GM23338 (cell line): Measurements from ENCODE around the gene FAM227A. TPM values are rescaled to one million over a fixed set of nuclear protein-coding genes. Genes with fewer than 3 reads are reported as not detected.

Source experiments
- ATAC-seq: fragments of 200-7000 bp; cut with Tn5 transposase; 3 replicates; pipeline ENCODE4 v1.9.1; 2020
- DNase-seq: peaks from one replicate; pipeline ENCODE4 v3.0.0-alpha.2; 2015; ENCODE audit warnings: low spot score
- H2AFZ ChIP-seq: fragments of 200-600 bp; sonication (generic); 2 replicates; pipeline ENCODE4 v1.8.0; 2016; ENCODE audit warnings: antibody characterized with exemption, mild to moderate bottlenecking, moderate library complexity
- H3F3A ChIP-seq: fragments of 200-600 bp; sonication (generic); replicated peaks from 2 replicates; pipeline ENCODE4 v1.8.0; 2017; ENCODE audit warnings: antibody characterized with exemption, mixed run types, low read depth
- H3K27ac ChIP-seq: fragments of 200-600 bp; sonication (generic); 2 replicates; pipeline ENCODE4 v1.6.1; 2016; ENCODE audit warnings: low read depth
- H3K27me3 ChIP-seq: fragments of 200-600 bp; sonication (generic); 2 replicates; pipeline ENCODE4 v1.8.0; 2016; ENCODE audit warnings: mild to moderate bottlenecking, mixed run types, moderate library complexity; ENCODE audit not compliant: insufficient read depth
- H3K36me3 ChIP-seq: fragments of 200-600 bp; sonication (generic); 2 replicates; pipeline ENCODE4 v1.8.0; 2016; ENCODE audit warnings: mild to moderate bottlenecking; ENCODE audit not compliant: insufficient read depth
- H3K4me1 ChIP-seq: fragments of 200-600 bp; sonication (generic); 2 replicates; pipeline ENCODE4 v1.8.0; 2016; ENCODE audit warnings: mild to moderate bottlenecking, moderate library complexity; ENCODE audit not compliant: insufficient read depth
- H3K4me2 ChIP-seq: fragments of 200-600 bp; sonication (generic); 2 replicates; pipeline ENCODE4 v1.7.1; 2017; ENCODE audit warnings: mixed run types
- H3K4me3 ChIP-seq: fragments of 200-600 bp; sonication (generic); 2 replicates; pipeline ENCODE4 v1.6.1; 2016; ENCODE audit warnings: mixed run types
- H3K79me2 ChIP-seq: fragments of 200-600 bp; sonication (generic); replicated peaks from 2 replicates; pipeline ENCODE4 v1.8.0; 2017; ENCODE audit warnings: mild to moderate bottlenecking; ENCODE audit not compliant: insufficient read depth
- H3K9me2 ChIP-seq: fragments of 200-600 bp; sonication (generic); 2 replicates; pipeline ENCODE4 v1.8.0; 2017; ENCODE audit not compliant: insufficient read depth
- H4K20me1 ChIP-seq: fragments of 200-600 bp; sonication (generic); replicated peaks from 2 replicates; pipeline ENCODE4 v1.8.0; 2017; ENCODE audit warnings: mild to moderate bottlenecking; ENCODE audit not compliant: insufficient read depth
- H3K27ac Mint-ChIP-seq: 2 replicates; pipeline ENCODE4 v1.8.0; 2020; ENCODE audit warnings: inconsistent platforms, mild to moderate bottlenecking, moderate library complexity, mixed read lengths
- H3K27me3 Mint-ChIP-seq: 3 replicates; pipeline ENCODE4 v1.8.0; 2022; ENCODE audit warnings: low read depth, mild to moderate bottlenecking, moderate library complexity, mixed read lengths, inconsistent platforms; ENCODE audit not compliant: insufficient read depth, poor library complexity
- H3K36me3 Mint-ChIP-seq: 3 replicates; pipeline ENCODE4 v1.8.0; 2021; ENCODE audit warnings: low read depth, mild to moderate bottlenecking, inconsistent platforms, moderate library complexity, mixed read lengths
- H3K4me1 Mint-ChIP-seq: 3 replicates; pipeline ENCODE4 v1.8.0; 2020; ENCODE audit warnings: mild to moderate bottlenecking, inconsistent platforms, mixed read lengths
- H3K4me3 Mint-ChIP-seq: 3 replicates; pipeline ENCODE4 v1.8.0; 2021; ENCODE audit warnings: moderate library complexity, mild to moderate bottlenecking, inconsistent platforms, mixed read lengths
- H3K9me3 Mint-ChIP-seq: 3 replicates; pipeline ENCODE4 v1.8.0; 2020; ENCODE audit warnings: moderate library complexity, mild to moderate bottlenecking, inconsistent platforms, mixed read lengths
- ETS1 ChIP-seq: IDR thresholded peaks from 2 replicates; pipeline ENCODE4 v1.6.1; 2016; ENCODE audit warnings: antibody characterized with exemption
- NANOG ChIP-seq: IDR thresholded peaks from 2 replicates; pipeline ENCODE4 v1.6.1; 2016; ENCODE audit warnings: antibody characterized with exemption, borderline replicate concordance
- STAT1 ChIP-seq: IDR thresholded peaks from one replicate; pipeline ENCODE4 v1.6.1; 2016; ENCODE audit warnings: antibody characterized with exemption; ENCODE audit not compliant: unreplicated experiment
- polyA plus RNA-seq: library from polyadenylated mRNA; unstranded; fragments of >200 nt; fragmentation: Nextera tagmentation; extraction: Ambion mirVana; gene quantifications from 2 replicates; pipeline ENCODE4 v1.2.1, GENCODE V29; 2016
- total RNA-seq: library from RNA; depleted of rRNA; stranded (reverse); fragments of >200 nt; shearing (Covaris generic); gene quantifications from 2 replicates; pipeline ENCODE4 v1.2.3, GENCODE V29; 2014
- TF ChIP-seq, protein P1 (sequence below): fragments of 250-450 bp; sonication (Bioruptor Pico); IDR thresholded peaks from 2 replicates; pipeline ENCODE4 v1.5.0; 2020; ENCODE audit warnings: mild to moderate bottlenecking, moderate library complexity
- TF ChIP-seq, protein P2 (sequence below), 2 experiments: fragments of 200-600 bp in 1 of 2; sonication (generic) in 1 of 2; conservative IDR thresholded peaks; 2 replicates each; pipeline versions ENCODE4 v1.5.1 to v1.6.1; 2016 to 2017; ENCODE audit warnings: antibody characterized with exemption in 2 of 2, low read depth in 2 of 2, mild to moderate bottlenecking in 2 of 2, moderate library complexity in 1 of 2
- TF ChIP-seq, protein P3 (sequence below): IDR thresholded peaks from one replicate; pipeline ENCODE4 v1.6.1; 2018; ENCODE audit warnings: antibody characterized with exemption; ENCODE audit not compliant: unreplicated experiment

FAM227A gene
- total and polyA plus RNA-seq, 2 experiments from 2014 or later, result 5.8 to 11.0 TPM

- TF ChIP-seq, protein P1, sequence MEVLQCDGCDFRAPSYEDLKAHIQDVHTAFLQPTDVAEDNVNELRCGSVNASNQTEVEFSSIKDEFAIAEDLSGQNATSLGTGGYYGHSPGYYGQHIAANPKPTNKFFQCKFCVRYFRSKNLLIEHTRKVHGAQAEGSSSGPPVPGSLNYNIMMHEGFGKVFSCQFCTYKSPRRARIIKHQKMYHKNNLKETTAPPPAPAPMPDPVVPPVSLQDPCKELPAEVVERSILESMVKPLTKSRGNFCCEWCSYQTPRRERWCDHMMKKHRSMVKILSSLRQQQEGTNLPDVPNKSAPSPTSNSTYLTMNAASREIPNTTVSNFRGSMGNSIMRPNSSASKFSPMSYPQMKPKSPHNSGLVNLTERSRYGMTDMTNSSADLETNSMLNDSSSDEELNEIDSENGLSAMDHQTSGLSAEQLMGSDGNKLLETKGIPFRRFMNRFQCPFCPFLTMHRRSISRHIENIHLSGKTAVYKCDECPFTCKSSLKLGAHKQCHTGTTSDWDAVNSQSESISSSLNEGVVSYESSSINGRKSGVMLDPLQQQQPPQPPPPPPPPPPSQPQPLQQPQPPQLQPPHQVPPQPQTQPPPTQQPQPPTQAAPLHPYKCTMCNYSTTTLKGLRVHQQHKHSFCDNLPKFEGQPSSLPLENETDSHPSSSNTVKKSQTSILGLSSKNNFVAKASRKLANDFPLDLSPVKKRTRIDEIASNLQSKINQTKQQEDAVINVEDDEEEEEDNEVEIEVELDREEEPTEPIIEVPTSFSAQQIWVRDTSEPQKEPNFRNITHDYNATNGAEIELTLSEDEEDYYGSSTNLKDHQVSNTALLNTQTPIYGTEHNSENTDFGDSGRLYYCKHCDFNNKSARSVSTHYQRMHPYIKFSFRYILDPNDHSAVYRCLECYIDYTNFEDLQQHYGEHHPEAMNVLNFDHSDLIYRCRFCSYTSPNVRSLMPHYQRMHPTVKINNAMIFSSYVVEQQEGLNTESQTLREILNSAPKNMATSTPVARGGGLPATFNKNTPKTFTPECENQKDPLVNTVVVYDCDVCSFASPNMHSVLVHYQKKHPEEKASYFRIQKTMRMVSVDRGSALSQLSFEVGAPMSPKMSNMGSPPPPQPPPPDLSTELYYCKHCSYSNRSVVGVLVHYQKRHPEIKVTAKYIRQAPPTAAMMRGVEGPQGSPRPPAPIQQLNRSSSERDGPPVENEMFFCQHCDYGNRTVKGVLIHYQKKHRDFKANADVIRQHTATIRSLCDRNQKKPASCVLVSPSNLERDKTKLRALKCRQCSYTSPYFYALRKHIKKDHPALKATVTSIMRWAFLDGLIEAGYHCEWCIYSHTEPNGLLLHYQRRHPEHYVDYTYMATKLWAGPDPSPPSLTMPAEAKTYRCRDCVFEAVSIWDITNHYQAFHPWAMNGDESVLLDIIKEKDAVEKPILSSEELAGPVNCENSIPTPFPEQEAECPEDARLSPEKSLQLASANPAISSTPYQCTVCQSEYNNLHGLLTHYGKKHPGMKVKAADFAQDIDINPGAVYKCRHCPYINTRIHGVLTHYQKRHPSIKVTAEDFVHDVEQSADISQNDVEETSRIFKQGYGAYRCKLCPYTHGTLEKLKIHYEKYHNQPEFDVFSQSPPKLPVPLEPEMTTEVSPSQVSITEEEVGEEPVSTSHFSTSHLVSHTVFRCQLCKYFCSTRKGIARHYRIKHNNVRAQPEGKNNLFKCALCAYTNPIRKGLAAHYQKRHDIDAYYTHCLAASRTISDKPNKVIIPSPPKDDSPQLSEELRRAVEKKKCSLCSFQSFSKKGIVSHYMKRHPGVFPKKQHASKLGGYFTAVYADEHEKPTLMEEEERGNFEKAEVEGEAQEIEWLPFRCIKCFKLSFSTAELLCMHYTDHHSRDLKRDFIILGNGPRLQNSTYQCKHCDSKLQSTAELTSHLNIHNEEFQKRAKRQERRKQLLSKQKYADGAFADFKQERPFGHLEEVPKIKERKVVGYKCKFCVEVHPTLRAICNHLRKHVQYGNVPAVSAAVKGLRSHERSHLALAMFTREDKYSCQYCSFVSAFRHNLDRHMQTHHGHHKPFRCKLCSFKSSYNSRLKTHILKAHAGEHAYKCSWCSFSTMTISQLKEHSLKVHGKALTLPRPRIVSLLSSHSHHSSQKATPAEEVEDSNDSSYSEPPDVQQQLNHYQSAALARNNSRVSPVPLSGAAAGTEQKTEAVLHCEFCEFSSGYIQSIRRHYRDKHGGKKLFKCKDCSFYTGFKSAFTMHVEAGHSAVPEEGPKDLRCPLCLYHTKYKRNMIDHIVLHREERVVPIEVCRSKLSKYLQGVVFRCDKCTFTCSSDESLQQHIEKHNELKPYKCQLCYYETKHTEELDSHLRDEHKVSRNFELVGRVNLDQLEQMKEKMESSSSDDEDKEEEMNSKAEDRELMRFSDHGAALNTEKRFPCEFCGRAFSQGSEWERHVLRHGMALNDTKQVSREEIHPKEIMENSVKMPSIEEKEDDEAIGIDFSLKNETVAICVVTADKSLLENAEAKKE (CRISPR knock-in tag), result no peak
- no peak for TF ChIP-seq NANOG
- TF ChIP-seq, protein P2, sequence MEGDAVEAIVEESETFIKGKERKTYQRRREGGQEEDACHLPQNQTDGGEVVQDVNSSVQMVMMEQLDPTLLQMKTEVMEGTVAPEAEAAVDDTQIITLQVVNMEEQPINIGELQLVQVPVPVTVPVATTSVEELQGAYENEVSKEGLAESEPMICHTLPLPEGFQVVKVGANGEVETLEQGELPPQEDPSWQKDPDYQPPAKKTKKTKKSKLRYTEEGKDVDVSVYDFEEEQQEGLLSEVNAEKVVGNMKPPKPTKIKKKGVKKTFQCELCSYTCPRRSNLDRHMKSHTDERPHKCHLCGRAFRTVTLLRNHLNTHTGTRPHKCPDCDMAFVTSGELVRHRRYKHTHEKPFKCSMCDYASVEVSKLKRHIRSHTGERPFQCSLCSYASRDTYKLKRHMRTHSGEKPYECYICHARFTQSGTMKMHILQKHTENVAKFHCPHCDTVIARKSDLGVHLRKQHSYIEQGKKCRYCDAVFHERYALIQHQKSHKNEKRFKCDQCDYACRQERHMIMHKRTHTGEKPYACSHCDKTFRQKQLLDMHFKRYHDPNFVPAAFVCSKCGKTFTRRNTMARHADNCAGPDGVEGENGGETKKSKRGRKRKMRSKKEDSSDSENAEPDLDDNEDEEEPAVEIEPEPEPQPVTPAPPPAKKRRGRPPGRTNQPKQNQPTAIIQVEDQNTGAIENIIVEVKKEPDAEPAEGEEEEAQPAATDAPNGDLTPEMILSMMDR (conservative IDR thresholded peaks at IDR 0.05; ENCODE audit: low read depth in 2 of 2), result no peak
Measured at GRCh38 chr22:38566726-38567504, 89.3 kb downstream of the FAM227A start (continued).

DNA sequence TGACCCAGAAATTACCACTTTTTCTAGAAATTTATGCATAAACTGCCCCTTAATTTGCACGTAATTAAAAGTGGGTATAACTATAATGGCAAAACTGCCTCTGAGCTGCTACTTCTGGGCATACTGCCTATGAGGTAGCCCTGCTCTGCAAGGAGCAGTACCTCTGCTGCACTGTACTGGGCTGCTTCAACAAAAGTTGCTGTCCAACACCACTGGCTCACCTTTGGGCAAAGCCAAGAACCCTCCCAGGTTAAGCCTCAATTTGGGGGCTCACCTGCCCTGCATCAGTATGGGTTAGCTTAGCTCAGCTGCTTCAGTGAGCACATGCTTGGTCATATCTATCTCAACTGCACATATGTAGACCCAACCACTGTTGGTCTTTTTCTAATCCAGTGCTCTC lies 90.8 kb downstream of the FAM227A start:
- no peak overlapping the region for H3K4me2 ChIP-seq
- H3K4me3 Mint-ChIP-seq, result no peak overlapping the region
- DNase-seq (no peak), ATAC-seq (no peak)
- H3K27ac ChIP-seq, result no peak overlapping the region
- peaks cover 16% of the 10 kb centered on the region for H3K4me1 ChIP-seq
- no peaks in the 10 kb centered on the region; the same call in 2 of the 3 replicates for H3K36me3 Mint-ChIP-seq
- no peak overlapping the region for H2AFZ ChIP-seq
- peaks cover 15% of the 10 kb centered on the region for H3K4me1 Mint-ChIP-seq
- H3K27me3 Mint-ChIP-seq, result peaks cover 6% of the 10 kb centered on the region
- H3K9me3 Mint-ChIP-seq, result no peaks in the 10 kb centered on the region
- no peak overlapping the region for H3K27ac Mint-ChIP-seq
- H4K20me1 ChIP-seq, result no peaks in the 10 kb centered on the region
- H3K4me3 ChIP-seq, result no peak overlapping the region
- H3K27me3 ChIP-seq, result no peaks in the 10 kb centered on the region
- TF ChIP-seq STAT1 (no peak), ETS1 (no peak)
- TF ChIP-seq, protein P3, sequence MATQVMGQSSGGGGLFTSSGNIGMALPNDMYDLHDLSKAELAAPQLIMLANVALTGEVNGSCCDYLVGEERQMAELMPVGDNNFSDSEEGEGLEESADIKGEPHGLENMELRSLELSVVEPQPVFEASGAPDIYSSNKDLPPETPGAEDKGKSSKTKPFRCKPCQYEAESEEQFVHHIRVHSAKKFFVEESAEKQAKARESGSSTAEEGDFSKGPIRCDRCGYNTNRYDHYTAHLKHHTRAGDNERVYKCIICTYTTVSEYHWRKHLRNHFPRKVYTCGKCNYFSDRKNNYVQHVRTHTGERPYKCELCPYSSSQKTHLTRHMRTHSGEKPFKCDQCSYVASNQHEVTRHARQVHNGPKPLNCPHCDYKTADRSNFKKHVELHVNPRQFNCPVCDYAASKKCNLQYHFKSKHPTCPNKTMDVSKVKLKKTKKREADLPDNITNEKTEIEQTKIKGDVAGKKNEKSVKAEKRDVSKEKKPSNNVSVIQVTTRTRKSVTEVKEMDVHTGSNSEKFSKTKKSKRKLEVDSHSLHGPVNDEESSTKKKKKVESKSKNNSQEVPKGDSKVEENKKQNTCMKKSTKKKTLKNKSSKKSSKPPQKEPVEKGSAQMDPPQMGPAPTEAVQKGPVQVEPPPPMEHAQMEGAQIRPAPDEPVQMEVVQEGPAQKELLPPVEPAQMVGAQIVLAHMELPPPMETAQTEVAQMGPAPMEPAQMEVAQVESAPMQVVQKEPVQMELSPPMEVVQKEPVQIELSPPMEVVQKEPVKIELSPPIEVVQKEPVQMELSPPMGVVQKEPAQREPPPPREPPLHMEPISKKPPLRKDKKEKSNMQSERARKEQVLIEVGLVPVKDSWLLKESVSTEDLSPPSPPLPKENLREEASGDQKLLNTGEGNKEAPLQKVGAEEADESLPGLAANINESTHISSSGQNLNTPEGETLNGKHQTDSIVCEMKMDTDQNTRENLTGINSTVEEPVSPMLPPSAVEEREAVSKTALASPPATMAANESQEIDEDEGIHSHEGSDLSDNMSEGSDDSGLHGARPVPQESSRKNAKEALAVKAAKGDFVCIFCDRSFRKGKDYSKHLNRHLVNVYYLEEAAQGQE, result peak; percentile 31
- no peaks in the 10 kb centered on the region for H3K9me2 ChIP-seq
- 0 out of 2 replicates have a peak, but pooled peaks cover 4% of the 10 kb centered on the region for H3K36me3 ChIP-seq
- no peaks in the 10 kb centered on the region for H3F3A ChIP-seq
- H3K79me2 ChIP-seq, result no peaks in the 10 kb centered on the region
